HCT116 (cell line): ENCODE results near the gene CXorf65. TPM values are rescaled to one million over a fixed set of nuclear protein-coding genes. Genes with fewer than 3 reads are reported as not detected.

Experiments used
- ATAC-seq: fragments of 200-7000 bp; cut with Tn5 transposase; 2 replicates; pipeline ENCODE4 v1.9.1; 2020; ENCODE audit warnings: mild to moderate bottlenecking, moderate library complexity
- BruUV-seq: library from RNA; stranded (reverse); fragments of 400-500 nt; replicated peaks from 2 replicates; lab custom pipeline; 2021; lab: Mats Ljungman, UMichigan
- CTCF ChIA-PET: fragments of 300-600 bp; sonication (Branson Sonifier 250); formaldehyde crosslinking; loops from one replicate; lab custom pipeline; 2021; ENCODE audit warnings: antibody characterized with exemption; lab: Charles Lee
- POLR2A ChIA-PET: fragments of 300-600, 350-600 bp; sonication (Branson Sonifier 250); formaldehyde crosslinking; loops from one replicate; lab custom pipeline; 2021; ENCODE audit warnings: antibody characterized with exemption; lab: Charles Lee
- RAD21 ChIA-PET, 2 experiments: fragments of 300-600 bp; sonication (Branson Sonifier 250); formaldehyde crosslinking; loops; one replicate each; lab custom pipeline; 2023; ENCODE audit warnings: low total read pairs in 2 of 2; ENCODE audit not compliant: uncharacterized antibody in 2 of 2, unreplicated experiment in 2 of 2, low non-redundant PET in 1 of 2; lab: Charles Lee
- DNase-seq: peaks from one replicate; pipeline ENCODE4 v3.0.0-alpha.2; 2010; ENCODE audit warnings: low read depth, low spot score
- H2AFZ ChIP-seq: fragments of 200-600 bp; shearing (Covaris generic), sonication (generic); 2 replicates; pipeline ENCODE4 v1.6.1; 2017; ENCODE audit warnings: low read depth, mixed run types, mixed read lengths, antibody characterized with exemption, low read length; ENCODE audit not compliant: poor library complexity, severe bottlenecking
- H3K27ac ChIP-seq: 2 replicates; pipeline ENCODE4 v1.5.1; 2012; ENCODE audit warnings: low read depth, low read length
- H3K27me3 ChIP-seq: fragments of 200-600 bp; sonication (generic); 2 replicates; pipeline ENCODE4 v1.6.1; 2016; ENCODE audit warnings: mixed run types, low read length, mixed read lengths; ENCODE audit not compliant: insufficient read depth
- H3K36me3 ChIP-seq, 2 experiments: fragments of 200-500 bp in 1 of 2; fragments of 200-600 bp in 1 of 2; sonication (Bioruptor generic) in 1 of 2; sonication (generic) in 1 of 2; 2 replicates each; pipeline versions ENCODE4 v1.5.1 to v1.6.1; 2014 to 2016; ENCODE audit warnings: low read length in 2 of 2, inconsistent platforms in 1 of 2, mixed read lengths in 1 of 2, mixed run types in 1 of 2; ENCODE audit not compliant: insufficient read depth in 2 of 2, control insufficient read depth in 1 of 2
- H3K4me1 ChIP-seq, 2 experiments: fragments of 200-600 bp in 1 of 2; sonication (generic) in 1 of 2; 2 replicates each; pipeline versions ENCODE4 v1.5.1 to v1.6.1; 2012 to 2017; ENCODE audit warnings: low read length in 2 of 2, inconsistent platforms in 1 of 2, mild to moderate bottlenecking in 1 of 2, mixed read lengths in 1 of 2, mixed run types in 1 of 2, moderate library complexity in 1 of 2; ENCODE audit not compliant: insufficient read depth in 2 of 2, control insufficient read depth in 1 of 2
- H3K4me2 ChIP-seq: fragments of 200-600 bp; sonication (generic); 2 replicates; pipeline ENCODE4 v1.6.1; 2017; ENCODE audit warnings: mixed run types, low read length, mixed read lengths
- H3K4me3 ChIP-seq, 2 experiments: fragments of 200-600 bp in 1 of 2; sonication (generic) in 1 of 2; replicated peaks in 1 of 2; 2 replicates each; pipeline ENCODE4 v1.5.1; 2011 to 2016; ENCODE audit warnings: low read length in 2 of 2, control low read depth in 1 of 2, low read depth in 1 of 2, mild to moderate bottlenecking in 1 of 2, mixed read lengths in 1 of 2, mixed run types in 1 of 2
- H3K79me2 ChIP-seq: fragments of 200-600 bp; sonication (generic); 2 replicates; pipeline ENCODE4 v1.6.1; 2017; ENCODE audit warnings: mild to moderate bottlenecking, mixed run types, low read length, moderate library complexity, mixed read lengths; ENCODE audit not compliant: insufficient read depth
- H3K9ac ChIP-seq: fragments of 200-600 bp; sonication (generic); 2 replicates; pipeline ENCODE4 v1.6.1; 2016; ENCODE audit warnings: low read length, mixed read lengths
- H3K9me2 ChIP-seq: fragments of 200-600 bp; sonication (generic), shearing (Covaris generic); 2 replicates; pipeline ENCODE4 v1.6.1; 2017; ENCODE audit warnings: mixed run types, mild to moderate bottlenecking, moderate library complexity; ENCODE audit not compliant: insufficient read depth
- H3K9me3 ChIP-seq, 2 experiments: fragments of 200-500 bp in 1 of 2; fragments of 200-600 bp in 1 of 2; sonication (Bioruptor generic) in 1 of 2; sonication (generic) in 1 of 2; 2 replicates each; pipeline ENCODE4 v1.6.1; 2014 to 2017; ENCODE audit warnings: low read length in 2 of 2, mixed read lengths in 2 of 2, inconsistent platforms in 1 of 2, low read depth in 1 of 2, mild to moderate bottlenecking in 1 of 2, mixed run types in 1 of 2, moderate library complexity in 1 of 2; ENCODE audit not compliant: control insufficient read depth in 1 of 2, insufficient read depth in 1 of 2
- H4K20me1 ChIP-seq: fragments of 200-600 bp; sonication (generic), shearing (Covaris generic); 2 replicates; pipeline ENCODE4 v1.6.1; 2017; ENCODE audit warnings: mixed run types, mild to moderate bottlenecking, moderate library complexity; ENCODE audit not compliant: insufficient read depth
- EGR1 ChIP-seq: IDR thresholded peaks from 2 replicates; pipeline ENCODE4 v1.6.1; 2012; ENCODE audit warnings: low read depth
- EZH2 ChIP-seq: fragments of 200-600 bp; sonication (generic); IDR thresholded peaks from 2 replicates; pipeline ENCODE4 v1.6.1; 2017; ENCODE audit warnings: antibody characterized with exemption, mixed run types
- SIN3A ChIP-seq: IDR thresholded peaks from 2 replicates; pipeline ENCODE4 v1.6.1; 2012; ENCODE audit warnings: low read depth
- SP1 ChIP-seq: IDR thresholded peaks from 2 replicates; pipeline ENCODE4 v1.6.1; 2012; ENCODE audit warnings: low read depth
- intact Hi-C: fragments of 100-400 bp; cut with micrococcal nuclease; formaldehyde crosslinking; loops from 2 replicates; pipeline ENCODE4 v1.10.0; 2022
- total RNA-seq: library from RNA; stranded (reverse); gene quantifications from one replicate; pipeline ENCODE4 v1.2.1, GENCODE V29; 2021; ENCODE audit not compliant: unreplicated experiment
- TF ChIP-seq, protein P1 (sequence below): IDR thresholded peaks from 2 replicates; pipeline ENCODE4 v1.6.1; 2012; ENCODE audit warnings: low read depth

Gene CXorf65
- total RNA-seq, 1 experiment from 2014 or later, result not detected

DNA sequence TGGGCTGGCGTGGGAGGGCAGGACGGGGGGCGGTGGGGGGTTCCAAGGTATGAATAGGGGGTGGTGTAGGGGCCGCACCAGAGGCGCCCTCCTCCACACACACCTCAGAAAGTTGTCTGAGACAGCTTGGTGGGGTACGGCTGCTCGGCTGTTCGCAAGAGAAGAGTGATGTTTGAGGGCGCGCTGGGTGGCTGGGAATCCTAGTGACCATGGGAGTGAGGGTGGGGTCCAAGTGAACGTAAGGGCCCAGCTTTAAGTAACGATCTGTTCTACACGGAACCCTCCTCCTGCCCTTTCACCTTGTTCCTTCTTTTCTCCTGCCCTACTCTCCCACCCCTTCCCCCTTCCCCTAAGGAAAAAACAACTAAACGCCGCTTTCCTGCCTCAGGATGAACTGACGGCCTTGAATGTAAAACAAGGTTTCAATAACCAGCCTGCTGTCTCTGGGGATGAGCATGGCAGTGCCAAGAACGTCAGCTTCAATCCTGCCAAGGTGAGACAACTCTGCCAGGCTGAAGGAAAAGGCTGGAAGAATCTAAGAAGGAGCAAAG is 12.5 kb upstream of the CXorf65 start:
- peak overlapping the region; percentile 78 for H3K9ac ChIP-seq
- H3K4me2 ChIP-seq, result peak overlapping the region; percentile 82
- H3K4me3 ChIP-seq, result peak overlapping the region; percentile 64 to 66
- H3K4me1 ChIP-seq, result peaks cover 0 to 5% of the 10 kb centered on the region in 2 experiments; a peak in 1 of 4 replicates
- ChIA-PET RAD21 (no interaction called here), CTCF (interaction anchor here (1.3 kb wide), 1 partner anchor 10 kb away, joined by 3 read pairs; no protein-coding TSS in a partner anchor), POLR2A (interaction anchor here (0.7 kb wide), 1 partner anchor 63 kb away, joined by 3 read pairs; no protein-coding TSS in a partner anchor)
- no peaks in the 10 kb centered on the region for H3K9me2 ChIP-seq
- no peaks in the 10 kb centered on the region for H4K20me1 ChIP-seq
- no peak overlapping the region for H2AFZ ChIP-seq
- no peaks in the 10 kb centered on the region for H3K9me3 ChIP-seq
- intact Hi-C loops, result no loop called here
- TF ChIP-seq, protein P1, sequence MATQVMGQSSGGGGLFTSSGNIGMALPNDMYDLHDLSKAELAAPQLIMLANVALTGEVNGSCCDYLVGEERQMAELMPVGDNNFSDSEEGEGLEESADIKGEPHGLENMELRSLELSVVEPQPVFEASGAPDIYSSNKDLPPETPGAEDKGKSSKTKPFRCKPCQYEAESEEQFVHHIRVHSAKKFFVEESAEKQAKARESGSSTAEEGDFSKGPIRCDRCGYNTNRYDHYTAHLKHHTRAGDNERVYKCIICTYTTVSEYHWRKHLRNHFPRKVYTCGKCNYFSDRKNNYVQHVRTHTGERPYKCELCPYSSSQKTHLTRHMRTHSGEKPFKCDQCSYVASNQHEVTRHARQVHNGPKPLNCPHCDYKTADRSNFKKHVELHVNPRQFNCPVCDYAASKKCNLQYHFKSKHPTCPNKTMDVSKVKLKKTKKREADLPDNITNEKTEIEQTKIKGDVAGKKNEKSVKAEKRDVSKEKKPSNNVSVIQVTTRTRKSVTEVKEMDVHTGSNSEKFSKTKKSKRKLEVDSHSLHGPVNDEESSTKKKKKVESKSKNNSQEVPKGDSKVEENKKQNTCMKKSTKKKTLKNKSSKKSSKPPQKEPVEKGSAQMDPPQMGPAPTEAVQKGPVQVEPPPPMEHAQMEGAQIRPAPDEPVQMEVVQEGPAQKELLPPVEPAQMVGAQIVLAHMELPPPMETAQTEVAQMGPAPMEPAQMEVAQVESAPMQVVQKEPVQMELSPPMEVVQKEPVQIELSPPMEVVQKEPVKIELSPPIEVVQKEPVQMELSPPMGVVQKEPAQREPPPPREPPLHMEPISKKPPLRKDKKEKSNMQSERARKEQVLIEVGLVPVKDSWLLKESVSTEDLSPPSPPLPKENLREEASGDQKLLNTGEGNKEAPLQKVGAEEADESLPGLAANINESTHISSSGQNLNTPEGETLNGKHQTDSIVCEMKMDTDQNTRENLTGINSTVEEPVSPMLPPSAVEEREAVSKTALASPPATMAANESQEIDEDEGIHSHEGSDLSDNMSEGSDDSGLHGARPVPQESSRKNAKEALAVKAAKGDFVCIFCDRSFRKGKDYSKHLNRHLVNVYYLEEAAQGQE, result no peak
- TF ChIP-seq SIN3A (no peak), SP1 (no peak), EGR1 (no peak), EZH2 (no peak)
- no peaks in the 10 kb centered on the region; a peak in 1 of 4 replicates for H3K36me3 ChIP-seq
- no peaks in the 10 kb centered on the region for H3K27me3 ChIP-seq
- no peaks in the 10 kb centered on the region for H3K79me2 ChIP-seq
- no peak for DNase-seq
- peak; percentile 37 for ATAC-seq
- no peak overlapping the region for H3K27ac ChIP-seq
- no TSS peak for BruUV-seq
